Hematopoietic multipotent progenitor cell treated with erythropoietin and hydrocortisone succinate and interleukin-3 and kit ligand, for 4 days (in vitro differentiated cells): ENCODE data around the gene ALDOA.

Experiments
- DNase-seq: peaks from one replicate; pipeline ENCODE4 v3.0.0-alpha.2; 2015

The ALDOA gene

DNA sequence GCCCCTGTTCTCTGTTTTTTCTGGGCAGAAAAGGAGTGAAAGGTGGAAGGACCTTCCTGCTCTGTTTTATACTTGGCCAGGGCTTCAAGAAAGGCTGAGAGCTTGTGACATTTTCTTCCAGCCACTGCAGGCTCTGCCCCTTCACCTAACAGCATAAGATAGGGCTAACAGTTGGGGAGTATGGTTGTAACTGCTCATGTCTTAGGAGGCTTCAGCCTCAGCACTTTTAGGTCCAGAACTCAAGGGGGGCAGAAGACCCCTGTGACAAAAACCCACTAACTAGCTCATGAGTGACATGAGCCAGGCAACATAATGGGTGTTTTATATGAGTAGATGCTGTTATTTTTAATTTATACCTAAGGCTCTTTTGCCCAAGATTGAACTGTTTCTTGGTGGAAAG lies 4.9 kb downstream of the ALDOA start:
- DNase-seq: no peak

DNA sequence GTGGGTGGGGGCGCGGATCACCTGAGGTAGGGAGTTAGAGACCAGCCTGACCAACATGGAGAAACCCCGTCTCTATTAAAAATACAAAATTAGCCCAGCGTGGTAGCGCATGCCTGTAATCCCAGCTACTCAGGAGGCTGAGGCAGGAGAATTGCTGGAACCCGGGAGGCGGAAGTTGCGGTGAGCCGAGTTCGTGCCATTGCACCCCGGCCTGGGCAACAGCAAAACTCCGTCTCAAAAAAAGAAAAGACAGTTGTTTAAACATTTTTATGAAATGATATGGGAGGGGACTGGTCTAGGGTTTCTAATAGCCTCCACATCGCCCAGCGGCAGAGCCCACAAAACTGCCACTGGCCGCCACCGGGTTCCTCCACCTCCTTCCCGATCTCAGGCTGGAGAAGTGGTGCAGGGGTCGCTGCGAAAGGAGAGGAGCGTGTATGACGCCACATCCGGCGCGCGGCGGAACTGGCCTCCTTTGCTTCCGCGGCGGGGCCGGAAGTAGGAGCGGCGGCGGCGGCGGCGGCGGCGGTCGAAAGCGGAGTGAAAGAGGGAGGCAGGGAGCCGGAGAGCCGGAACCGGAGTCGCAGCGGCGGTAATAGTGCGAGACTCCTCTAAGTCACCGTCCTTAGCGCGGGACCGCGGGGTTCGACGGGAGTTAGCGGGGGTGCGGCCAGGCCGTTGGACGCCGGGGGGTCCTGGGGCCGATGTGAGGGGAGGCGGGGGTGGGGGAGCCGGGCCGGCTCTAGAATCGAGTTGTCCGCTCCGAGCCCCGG lies 10.1 kb downstream of the ALDOA start, which contains the start of gene PPP4C:
Gene PPP4C (plus strand): TSS at position 492 of the 773 bp plus-strand sequence. CDS start 384 bp downstream, outside the sequence.
- DNase-seq: peak; percentile 97

DNA sequence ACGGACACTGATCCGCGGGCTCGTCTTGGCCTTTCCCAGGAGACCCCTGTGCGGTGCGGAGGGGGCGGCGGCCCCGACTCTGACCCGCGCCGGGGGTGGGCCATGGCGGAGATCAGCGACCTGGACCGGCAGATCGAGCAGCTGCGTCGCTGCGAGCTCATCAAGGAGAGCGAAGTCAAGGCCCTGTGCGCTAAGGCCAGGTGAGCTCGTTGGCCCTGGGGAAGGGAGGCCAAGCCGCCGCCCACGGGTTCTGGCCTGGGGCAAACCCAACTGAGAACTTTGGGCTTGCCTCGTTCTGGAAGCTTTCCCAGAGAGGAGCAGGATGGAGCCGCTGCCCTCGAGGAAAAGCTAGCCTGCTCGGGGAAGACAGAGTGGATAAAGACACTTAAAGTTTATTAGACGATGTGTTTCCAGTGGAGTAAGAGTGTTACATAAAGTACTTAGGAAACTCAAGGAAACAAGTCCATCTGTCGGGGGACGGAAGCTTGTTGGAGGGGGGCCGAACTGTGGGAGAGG lies 10.8 kb downstream of the ALDOA start:
- DNase-seq: peak; percentile 34

DNA sequence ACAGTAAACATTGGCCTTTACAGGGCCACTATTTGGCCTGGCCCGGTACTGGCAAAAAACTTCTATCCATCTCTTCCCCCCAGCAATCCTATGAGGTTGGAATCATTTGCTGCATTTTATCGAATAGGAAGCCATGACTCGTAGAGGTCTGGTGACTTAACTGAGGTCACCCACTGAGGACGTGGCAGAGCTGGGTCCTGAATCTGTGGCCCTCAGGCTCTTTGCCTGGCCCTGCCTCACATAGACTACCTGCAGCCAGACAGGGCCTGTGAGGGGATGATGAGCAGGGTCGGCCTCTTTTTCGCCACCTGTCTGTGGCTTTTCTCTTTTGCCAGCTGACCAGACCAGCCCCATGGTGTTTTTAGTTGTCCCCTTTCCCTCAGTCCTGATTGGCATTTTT lies 12.1 kb downstream of the ALDOA start:
- DNase-seq: no peak

DNA sequence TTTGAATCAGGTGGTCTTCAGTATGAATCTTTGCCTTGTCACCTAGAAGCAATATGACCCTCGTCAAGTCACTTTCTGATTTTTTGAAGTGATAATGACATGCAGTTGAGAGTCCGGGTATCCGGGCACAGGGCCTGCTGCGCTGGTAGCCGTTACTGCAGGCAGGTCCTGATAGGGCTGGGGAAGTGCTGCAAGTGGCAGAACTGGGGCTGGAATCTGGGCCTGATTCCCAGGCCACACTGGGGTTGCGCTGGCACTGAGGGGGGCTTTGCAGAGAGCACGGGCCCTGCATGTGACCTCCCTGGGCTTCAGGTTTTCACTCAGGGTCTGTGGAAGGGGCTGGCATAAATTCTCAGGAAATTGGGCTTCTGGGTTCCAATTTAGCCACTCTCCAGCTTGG lies 13.2 kb downstream of the ALDOA start:
- DNase-seq: no peak

DNA sequence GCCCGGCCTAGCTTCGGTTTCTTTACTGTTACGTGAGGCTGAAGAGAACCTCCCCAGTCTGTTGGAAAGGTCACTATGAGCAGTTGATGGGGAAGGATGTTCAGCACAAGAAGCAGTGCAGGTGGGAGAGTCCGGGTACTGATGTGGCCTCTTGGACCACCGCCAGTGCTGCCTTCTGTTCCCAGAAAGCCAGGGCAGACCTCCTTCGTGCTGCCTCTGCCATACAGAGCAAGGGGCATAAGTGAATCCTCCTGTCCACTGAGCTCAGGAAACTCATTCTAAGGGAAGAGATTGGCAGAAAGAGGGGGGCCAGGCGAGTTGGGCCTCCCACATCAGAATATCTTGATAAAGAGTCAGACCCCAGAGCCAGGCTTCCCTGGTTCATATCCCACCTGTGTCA lies 13.9 kb downstream of the ALDOA start:
- no peak for DNase-seq

DNA sequence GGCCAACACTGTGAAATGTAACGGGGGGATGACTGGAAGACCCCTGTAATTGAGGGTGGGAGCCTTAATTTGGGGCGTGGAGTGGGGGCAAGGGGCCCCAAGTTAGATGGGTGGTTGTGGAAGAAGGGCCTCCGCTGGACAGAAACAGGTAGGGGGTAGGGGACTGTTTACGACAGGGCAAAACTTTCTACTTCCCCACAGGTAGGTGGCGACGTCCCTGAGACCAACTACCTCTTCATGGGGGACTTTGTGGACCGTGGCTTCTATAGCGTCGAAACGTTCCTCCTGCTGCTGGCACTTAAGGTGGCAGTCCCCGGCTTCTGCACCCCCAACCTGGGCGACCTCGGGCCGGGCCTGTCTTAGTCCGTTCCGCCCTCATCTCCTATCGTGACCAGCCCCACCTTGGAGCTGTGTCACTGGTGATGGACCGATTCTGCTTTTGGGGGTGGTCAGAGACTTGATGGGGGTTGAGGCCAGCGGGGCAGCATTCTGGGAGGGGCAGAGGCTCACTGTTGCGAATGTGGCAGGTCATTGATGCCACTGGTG lies 17.1 kb downstream of the ALDOA start:
- no peak for DNase-seq

DNA sequence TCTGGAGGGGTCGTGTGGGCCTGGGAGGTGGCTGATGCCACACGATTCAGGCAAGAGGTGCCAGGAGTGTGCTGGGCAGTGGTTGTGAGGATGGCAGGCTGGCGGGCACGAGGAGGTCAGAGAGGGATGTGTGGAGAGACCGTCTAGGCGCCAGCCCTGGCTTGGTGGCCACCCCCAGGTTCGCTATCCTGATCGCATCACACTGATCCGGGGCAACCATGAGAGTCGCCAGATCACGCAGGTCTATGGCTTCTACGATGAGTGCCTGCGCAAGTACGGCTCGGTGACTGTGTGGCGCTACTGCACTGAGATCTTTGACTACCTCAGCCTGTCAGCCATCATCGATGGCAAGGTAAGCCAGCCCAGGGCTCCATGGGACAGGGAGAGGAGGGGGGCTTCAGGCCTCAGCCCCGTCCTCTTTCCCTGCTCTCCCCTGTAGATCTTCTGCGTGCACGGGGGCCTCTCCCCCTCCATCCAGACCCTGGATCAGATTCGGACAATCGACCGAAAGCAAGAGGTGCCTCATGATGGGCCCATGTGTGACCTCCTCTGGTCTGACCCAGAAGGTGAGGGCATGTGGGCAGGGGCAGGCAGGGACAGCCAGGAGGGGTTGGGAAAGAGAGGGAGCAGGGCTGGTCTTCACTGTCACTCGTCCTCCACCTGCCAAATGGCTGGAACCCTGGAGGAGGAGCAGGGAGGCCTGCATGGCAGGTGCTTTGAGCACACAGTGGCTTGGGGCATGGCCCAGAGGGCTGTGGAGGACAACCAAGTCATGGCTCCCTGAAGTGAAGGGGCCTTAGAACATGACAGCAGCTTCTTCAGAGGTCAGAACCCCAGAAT lies 17.9 kb downstream of the ALDOA start:
- DNase-seq: no peak

DNA sequence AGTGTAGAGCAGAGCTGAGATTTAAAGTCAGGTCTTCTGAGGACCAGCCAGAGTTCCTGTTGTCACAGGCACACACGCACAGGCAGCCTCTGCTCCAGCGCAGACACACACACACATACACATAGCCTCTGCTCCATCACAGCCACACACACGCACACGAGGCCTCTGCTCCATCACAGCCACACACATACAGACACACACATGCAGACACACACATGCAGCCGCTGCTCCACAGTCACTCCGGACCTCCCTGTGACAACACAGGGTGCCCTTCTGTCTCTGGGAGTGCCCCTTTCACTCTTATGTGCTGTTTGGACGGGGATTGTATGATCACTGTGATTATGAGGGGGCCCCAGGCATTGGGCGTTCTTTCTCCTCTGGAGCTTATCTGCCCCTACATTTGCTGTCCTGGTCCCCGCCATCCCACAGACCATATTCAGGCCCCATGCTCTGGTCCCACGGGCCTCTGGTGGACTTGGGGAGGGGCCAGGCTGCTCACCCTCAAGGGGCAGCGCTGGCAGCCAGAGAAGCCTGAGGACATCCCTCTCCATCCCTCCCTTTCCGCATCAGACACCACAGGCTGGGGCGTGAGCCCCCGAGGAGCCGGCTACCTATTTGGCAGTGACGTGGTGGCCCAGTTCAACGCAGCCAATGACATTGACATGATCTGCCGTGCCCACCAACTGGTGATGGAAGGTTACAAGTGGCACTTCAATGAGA lies 18.7 kb downstream of the ALDOA start:
- DNase-seq: no peak

DNA sequence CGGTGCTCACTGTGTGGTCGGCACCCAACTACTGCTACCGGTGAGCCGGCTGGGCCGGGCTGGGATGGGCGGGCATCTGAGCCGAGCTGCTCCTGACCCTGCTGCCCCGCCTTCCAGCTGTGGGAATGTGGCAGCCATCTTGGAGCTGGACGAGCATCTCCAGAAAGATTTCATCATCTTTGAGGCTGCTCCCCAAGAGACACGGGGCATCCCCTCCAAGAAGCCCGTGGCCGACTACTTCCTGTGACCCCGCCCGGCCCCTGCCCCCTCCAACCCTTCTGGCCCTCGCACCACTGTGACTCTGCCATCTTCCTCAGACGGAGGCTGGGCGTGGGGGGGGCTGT lies 19.2 kb downstream of the ALDOA start:
- DNase-seq: no peak

DNA sequence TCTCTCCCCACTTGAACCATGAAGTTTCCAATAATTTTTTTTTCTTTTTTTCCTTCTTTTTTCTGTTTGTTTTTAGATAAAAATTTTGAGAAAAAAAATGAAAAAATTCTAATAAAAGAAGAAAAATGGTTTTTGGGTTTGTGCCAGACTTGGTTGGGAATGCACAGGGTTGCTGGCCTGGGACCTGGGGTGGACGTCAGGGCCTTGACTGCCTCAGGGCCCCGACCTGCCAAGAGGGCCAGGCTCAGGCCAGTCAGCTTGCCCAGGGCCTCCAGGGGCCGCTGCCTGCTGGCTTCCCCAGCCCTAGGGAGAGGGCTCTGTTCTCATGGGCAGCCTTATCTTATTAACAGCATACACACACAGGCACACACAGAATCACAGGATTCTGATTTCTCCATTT lies 19.7 kb downstream of the ALDOA start:
- DNase-seq: no peak

DNA sequence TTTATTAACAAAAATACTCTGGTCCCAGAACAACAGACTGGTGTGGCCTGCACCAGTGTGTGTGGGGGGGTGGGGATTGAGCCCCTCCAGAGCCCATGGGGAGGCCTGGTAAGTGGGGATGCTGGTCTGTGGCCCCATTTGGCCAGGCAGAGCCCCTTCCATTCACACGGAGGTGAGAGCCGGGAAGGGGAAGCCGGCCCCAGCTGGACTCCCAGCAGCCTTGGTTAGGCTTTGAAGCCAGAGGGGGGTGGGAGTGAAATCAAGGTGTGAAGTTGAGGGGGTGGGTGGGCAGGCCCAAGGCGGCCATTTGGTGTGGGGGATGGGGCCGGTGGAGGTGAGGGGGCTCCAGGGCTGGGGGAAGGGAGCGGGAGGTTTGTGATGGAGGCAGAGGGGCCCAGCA lies 20.3 kb downstream of the ALDOA start:
- no peak for DNase-seq

DNA sequence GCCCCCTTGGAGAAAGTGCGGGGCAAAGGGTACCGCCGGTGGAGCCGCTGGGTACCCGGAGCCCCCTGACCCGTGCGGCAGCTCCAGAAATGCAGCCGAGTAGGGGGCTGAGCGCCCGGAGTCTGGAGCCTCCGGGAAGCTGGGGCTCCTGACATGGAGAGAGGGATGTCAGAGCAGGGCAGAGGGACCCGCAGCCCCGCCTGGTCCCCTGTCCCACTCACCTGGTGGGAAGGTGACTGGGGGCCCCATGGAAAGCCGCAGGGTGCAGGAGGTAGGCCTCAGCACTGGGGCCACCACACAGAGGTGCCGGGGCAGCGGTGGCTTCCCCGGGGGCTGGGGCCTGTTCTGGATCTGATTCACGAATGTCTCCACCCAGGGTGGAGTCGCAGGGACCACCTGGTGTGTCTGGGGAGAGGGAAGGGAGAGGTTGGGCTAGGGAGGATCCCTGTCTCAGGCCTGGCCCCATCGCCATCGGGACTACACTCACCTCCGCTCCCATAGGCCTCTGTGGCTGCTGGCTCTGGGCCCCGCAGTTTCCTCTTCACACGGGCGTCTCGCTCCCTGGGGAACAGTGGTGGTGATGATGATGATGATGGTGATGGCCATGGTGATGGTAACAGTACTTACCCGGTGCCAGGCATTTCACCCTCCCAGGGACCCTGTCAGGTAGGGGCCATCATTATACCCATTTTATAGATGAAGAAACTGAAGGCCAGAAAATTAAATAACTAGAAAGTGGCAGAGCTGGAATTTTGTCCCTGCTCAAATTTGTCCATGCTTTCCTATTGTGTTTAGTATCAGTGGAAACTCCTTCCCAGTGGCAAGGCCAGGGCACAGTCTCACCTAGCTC lies 21.0 kb downstream of the ALDOA start:
- no peak for DNase-seq

DNA sequence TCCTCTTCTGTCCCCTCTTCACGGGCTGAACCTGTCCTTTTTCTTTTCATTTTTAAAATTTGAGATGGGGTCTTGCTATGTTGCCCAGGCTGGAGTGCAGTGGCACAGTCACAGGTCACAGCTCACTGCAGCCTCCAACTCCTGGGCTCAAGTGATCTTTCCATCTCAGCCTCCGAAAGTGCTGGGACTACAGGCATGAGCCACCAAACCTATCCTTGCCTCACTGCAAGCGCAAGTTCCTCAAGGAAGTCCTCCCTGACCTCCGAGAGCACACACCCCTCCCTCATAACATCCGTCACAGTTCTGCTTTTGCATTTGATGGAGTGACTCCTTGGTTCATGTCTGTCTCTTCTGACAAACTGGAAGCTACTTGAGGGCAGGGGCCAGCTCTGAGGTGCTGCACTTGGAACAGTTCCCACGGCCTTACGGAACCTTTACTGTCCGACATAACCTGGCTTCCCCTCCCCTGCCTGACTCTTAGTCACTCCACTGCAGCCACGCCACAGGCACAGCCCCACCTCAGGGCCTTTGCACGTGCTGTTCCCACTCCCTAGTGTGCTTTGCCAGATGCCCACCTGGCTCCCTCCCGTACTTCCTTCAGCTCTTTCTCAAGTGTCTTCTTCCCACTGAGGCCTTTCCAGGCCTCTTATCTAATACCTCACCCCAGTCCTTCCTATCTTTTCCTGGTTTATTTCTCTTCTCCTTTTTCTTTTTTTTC lies 21.8 kb downstream of the ALDOA start:
- DNase-seq: peak; percentile 55

DNA sequence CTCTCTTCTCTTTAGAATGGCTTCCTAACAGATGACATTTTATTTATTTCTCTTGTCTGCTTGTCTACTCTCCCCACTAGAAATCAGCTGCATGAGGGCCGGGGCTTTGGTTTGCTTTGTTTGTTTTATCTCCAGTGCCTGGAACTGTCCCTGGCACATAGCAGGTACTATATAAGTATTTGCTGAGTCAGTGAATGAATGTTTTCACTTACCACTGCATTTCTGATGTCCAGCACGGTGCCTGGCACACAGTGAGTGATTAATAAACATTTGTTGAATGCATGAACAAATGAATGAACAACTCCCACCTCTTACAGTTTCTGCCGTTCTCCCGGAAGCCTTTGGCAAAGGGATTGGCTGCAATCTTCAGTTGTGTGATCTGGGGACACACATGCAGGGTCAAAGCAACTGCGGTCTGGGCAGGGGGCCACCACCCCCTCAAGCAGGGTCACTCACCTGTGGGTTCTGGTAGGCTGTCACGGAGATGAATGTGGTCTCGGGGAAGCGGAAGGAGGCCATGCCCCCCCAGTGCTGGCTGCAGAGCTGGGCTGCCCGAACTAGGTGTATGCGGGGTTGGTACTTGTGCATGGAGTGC lies 22.8 kb downstream of the ALDOA start:
- no peak for DNase-seq

DNA sequence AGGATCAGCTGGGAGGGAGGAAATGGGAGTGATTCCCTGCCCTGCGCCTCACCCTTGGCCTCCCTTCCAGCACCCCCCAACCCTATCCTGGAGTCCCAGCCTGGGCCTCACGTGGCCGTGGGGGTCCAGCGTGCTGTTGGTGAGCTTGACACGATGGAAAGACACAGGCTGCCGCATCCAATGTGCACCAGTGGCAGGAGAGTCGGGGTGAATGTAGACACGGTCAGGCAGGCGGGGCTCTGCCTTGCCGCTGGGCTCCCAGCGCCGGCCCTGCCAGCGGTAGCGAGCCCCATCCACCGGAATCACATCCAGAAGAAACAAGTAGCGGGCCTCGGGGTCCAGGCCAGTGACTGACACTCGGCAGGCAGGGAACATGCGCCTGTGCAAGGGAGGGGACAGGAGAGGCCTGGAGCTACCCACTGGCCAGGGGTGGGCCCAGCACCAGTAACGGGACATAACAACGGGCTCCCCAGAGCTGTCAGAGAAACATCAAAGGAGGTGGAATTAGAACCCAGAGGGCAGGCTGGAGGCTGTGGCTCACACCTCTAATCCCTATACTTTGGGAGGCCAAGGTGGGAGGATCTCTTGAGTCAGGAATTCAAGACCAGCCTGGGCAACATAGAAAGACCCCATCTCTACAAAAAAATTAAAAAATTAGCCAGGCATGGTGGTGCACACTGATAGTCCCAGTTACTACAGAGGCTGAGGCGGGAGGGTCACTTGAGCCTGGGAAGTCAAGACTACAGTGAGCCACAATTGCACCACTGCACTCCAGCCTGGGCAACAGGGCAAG lies 23.5 kb downstream of the ALDOA start:
- DNase-seq: no peak

DNA sequence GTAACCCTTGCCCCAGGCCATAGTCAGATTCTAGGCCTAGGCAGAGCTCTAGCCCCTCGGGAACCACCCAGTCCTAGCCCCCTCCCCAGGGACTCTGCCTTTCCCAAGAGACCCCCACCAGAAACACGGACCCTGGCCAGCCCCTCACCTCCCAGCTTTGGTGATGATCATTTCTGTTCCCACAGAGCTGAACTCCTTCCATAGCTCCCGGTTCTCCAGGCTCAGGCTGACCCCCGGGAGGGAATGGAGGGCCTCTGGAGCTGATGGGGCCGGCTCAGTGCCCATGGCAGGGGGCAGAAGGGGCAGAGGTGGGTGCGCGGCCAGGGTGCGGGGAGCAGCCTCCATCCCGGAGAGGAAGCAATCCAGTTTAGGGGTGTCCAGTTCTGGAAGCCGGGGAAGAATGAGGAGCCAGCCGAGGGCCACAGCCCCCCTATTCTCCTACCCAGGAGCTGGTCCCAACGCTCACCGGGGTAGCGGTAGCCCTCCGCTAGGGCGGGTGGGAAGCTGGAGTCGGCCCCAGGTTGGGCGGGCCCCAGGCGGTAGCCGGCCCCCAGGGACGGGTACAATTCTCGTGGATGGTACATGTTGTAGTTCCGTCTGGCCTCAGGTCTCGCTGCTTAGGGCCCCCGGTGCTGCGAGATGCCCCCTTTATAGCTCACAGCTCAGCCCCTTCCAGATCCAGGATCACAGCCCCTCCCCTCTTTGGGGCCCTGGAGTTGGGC lies 25.2 kb downstream of the ALDOA start:
- DNase-seq: no peak

DNA sequence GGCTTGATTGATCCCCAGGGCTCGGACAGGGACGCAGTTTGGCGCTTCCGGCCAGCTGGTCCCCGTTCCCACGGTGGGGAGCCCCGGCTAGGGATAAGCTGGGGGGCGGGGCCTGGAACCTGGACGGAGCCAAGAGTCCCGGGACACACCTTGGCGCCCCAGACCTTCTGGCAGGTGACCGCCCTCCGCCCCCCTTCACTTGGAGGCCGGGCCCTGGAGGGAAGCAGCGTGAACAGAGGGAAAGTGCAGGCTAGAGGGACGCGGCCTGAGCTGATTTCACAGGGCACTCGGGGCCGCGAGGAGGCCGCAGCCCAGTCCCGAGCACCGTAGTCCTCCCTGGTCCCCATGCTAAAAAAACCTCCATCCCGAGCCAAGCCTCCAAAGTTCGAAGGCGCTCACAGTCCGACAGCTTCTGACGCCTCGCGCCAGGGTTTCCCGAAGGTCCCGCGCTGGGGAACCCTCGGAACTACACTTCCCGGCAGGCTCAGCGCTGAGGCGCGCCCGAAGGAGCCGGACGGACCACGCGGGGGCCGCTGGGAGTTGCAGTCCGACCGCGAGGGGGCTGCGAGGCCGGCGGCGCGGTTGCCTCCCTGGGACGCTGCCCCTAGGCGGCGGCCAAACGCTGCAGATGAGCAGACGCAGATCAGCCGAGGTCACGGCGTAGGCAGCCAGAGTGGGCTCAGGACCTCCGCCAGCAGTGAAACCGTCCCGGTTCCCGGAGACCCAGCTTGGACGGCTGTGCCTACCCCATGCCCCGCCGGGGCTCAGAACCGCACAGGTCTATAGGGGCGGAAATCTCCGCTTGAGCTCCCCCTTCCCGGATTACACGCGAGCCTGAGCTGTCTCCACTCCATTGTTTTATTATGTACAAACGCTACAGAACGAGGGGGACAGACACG lies 26.2 kb downstream of the ALDOA start, which contains the start of gene TBX6:
Gene TBX6 (minus strand): TSS at position 451 of the 899 bp plus-strand sequence. CDS start 731 bp downstream, outside the sequence.
- DNase-seq: peak; percentile 98
